ENCODE results near the gene GANC.
"Not testable (repeated sequence)": the region's sequence is repeated elsewhere in the genome, so short reads cannot be mapped to it uniquely, and the experiment has no call there.

The GANC gene

GRCh38 chr15:42272939-42273899 is at the start of gene GANC, which contains the start of gene TMEM87A:
Gene GANC (plus strand): TSS chr15:42273201. CDS start chr15:42274482, 1,281 bp downstream.
Gene TMEM87A (minus strand): TSS chr15:42273433. CDS start chr15:42273398, 35 bp downstream.
- DNase-seq = peak; percentile 90

GRCh38 chr15:42226648-42227047 is 46.4 kb upstream of the GANC start:
- no peak for DNase-seq

- DNase-seq = no peak
Observed at GRCh38 chr15:42228036-42228435, 45.0 kb upstream of the GANC start.

- DNase-seq = not testable (repeated sequence)
Observed at GRCh38 chr15:42228981-42229380, 44.0 kb upstream of the GANC start.

GRCh38 chr15:42231088-42231487 is 41.9 kb upstream of the GANC start:
- no peak for DNase-seq

GRCh38 chr15:42232606-42233005 is 40.4 kb upstream of the GANC start:
- DNase-seq = no peak

- no peak for DNase-seq
Observed at GRCh38 chr15:42233107-42233506, 39.9 kb upstream of the GANC start.

GRCh38 chr15:42239528-42240182 is 33.3 kb upstream of the GANC start:
- DNase-seq = no peak

GRCh38 chr15:42240823-42241222 is 32.2 kb upstream of the GANC start:
- DNase-seq = no peak

- no peak for DNase-seq
Observed at GRCh38 chr15:42253300-42253699, 19.7 kb upstream of the GANC start.

- no peak for DNase-seq
Observed at GRCh38 chr15:42264795-42265194, 8.2 kb upstream of the GANC start.

GRCh38 chr15:42267286-42267685 is 5.7 kb upstream of the GANC start:
- no peak for DNase-seq

GRCh38 chr15:42270551-42270950 is 2.5 kb upstream of the GANC start:
- DNase-seq = no peak

- DNase-seq = no peak
Observed at GRCh38 chr15:42270996-42271395, 2.0 kb upstream of the GANC start.

- peak; percentile 56 for DNase-seq
Observed at GRCh38 chr15:42273900-42274701, 1.1 kb downstream of the GANC start.

GRCh38 chr15:42274702-42274989 is 1.6 kb downstream of the GANC start:
- no peak for DNase-seq

- no peak for DNase-seq
Observed at GRCh38 chr15:42275780-42276391, 2.9 kb downstream of the GANC start.

GRCh38 chr15:42276762-42277161 is 3.8 kb downstream of the GANC start:
- no peak for DNase-seq

GRCh38 chr15:42279234-42279723 is 6.3 kb downstream of the GANC start:
- DNase-seq = no peak

GRCh38 chr15:42282344-42282743 is 9.3 kb downstream of the GANC start:
- DNase-seq = no peak

GRCh38 chr15:42282926-42283325 is 9.9 kb downstream of the GANC start:
- no peak for DNase-seq

GRCh38 chr15:42283671-42284070 is 10.7 kb downstream of the GANC start:
- no peak for DNase-seq

GRCh38 chr15:42284551-42284950 is 11.6 kb downstream of the GANC start:
- DNase-seq = no peak

Data from stimulated activated CD4-positive, alpha-beta T cell treated with anti-CD3 and anti-CD28 coated beads, Interleukin-12 subunit alpha, Interleukin-12 subunit beta, amount 100 ng/mL, for 4 hours (primary cell).